Activated naive CD4-positive, alpha-beta T cell treated with anti-CD3 and anti-CD28 coated beads, Interleukin-2, amount 50 U/mL, for 72 hours (primary cell): ENCODE data around the gene UBQLN4. TPM values are rescaled to one million over a fixed set of nuclear protein-coding genes. Genes with fewer than 3 reads are reported as not detected.
A peak's percentile ranks its signal among the peaks of the same experiment; 100 is the strongest.

ENCODE experiments used
- ATAC-seq, 2 donors: fragments of 150-1000 bp; cut with Tn5 transposase; 2 replicates each; pipeline ENCODE4 v1.10.0; 2021; ENCODE audit warnings: mild to moderate bottlenecking in 2 of 2, moderate library complexity in 2 of 2
- DNase-seq, 2 donors: peaks; one replicate each; pipeline ENCODE4 v3.0.0; 2021 to 2022; ENCODE audit warnings: low spot score in 2 of 2
- H3K27ac Mint-ChIP-seq, 2 donors: one replicate each; pipeline ENCODE4 v1.8.0; 2022; ENCODE audit warnings: mild to moderate bottlenecking in 2 of 2, mixed read lengths in 2 of 2
- H3K36me3 Mint-ChIP-seq, 2 donors: one replicate each; pipeline ENCODE4 v1.8.0; 2022; ENCODE audit warnings: mixed read lengths in 2 of 2
- H3K9me3 Mint-ChIP-seq, 2 donors: one replicate each; pipeline ENCODE4 v1.8.0; 2022; ENCODE audit warnings: mixed read lengths in 2 of 2
- total RNA-seq, 2 donors: library from RNA; stranded (reverse); gene quantifications; one replicate each; pipeline ENCODE4 v1.2.3, GENCODE V29; 2022

Gene UBQLN4
- 10 to 100 TPM; 31.3 to 32.2 TPM for total RNA-seq

GRCh38 chr1:156053768-156054499 is at the start of gene UBQLN4:
UBQLN4 (minus strand) TSS chr1:156053798; CDS start chr1:156053701, 97 bp downstream.
- Mint-ChIP-seq H3K36me3 (peaks cover 0 to 17% of the 10 kb centered on the region in 2 donors), H3K27ac (peak within 1 kb of the TSS; percentile 95), H3K9me3 (no peaks in the 10 kb centered on the region)
- ATAC-seq: peak; percentile 61 to 69
- DNase-seq: peak; percentile 83 to 85

- H3K36me3 Mint-ChIP-seq: peaks cover 0 to 7% of the 10 kb centered on the region in 2 donors
- DNase-seq: no peak
- H3K27ac Mint-ChIP-seq: peak overlapping the region; percentile 62 to 96
- ATAC-seq: no peak
- no peaks in the 10 kb centered on the region for H3K9me3 Mint-ChIP-seq
These were observed 49.3 kb upstream of the UBQLN4 start for GRCh38 chr1:156102633-156103511.

- Mint-ChIP-seq H3K27ac (no peak overlapping the region), H3K9me3 (no peaks in the 10 kb centered on the region), H3K36me3 (peaks cover 0 to 7% of the 10 kb centered on the region in 2 donors)
- ATAC-seq (no peak), DNase-seq (no peak)
These were observed 48.3 kb upstream of the UBQLN4 start for GRCh38 chr1:156101880-156102279.

GRCh38 chr1:156100205-156100995 is 46.8 kb upstream of the UBQLN4 start:
- H3K27ac Mint-ChIP-seq: peak overlapping the region; percentile 56 to 59
- no peaks in the 10 kb centered on the region for H3K9me3 Mint-ChIP-seq
- H3K36me3 Mint-ChIP-seq: peaks cover 0 to 7% of the 10 kb centered on the region in 2 donors
- ATAC-seq (no peak), DNase-seq (no peak)

- peaks cover 0 to 7% of the 10 kb centered on the region in 2 donors for H3K36me3 Mint-ChIP-seq
These were observed 45.7 kb upstream of the UBQLN4 start for GRCh38 chr1:156099282-156099681.

GRCh38 chr1:156098784-156099183 is 45.2 kb upstream of the UBQLN4 start:
- H3K27ac Mint-ChIP-seq: peak overlapping the region; percentile 32 to 99
- no peaks in the 10 kb centered on the region for H3K9me3 Mint-ChIP-seq
- ATAC-seq: no peak
- peaks cover 0 to 7% of the 10 kb centered on the region in 2 donors for H3K36me3 Mint-ChIP-seq
- DNase-seq: no peak

More at GRCh38 chr1:156099282-156099681, 45.7 kb upstream of the UBQLN4 start:
- Mint-ChIP-seq H3K27ac (no peak overlapping the region), H3K9me3 (no peaks in the 10 kb centered on the region)
- DNase-seq: no peak
- no peak for ATAC-seq

- peak; percentile 60 to 72 for DNase-seq
- Mint-ChIP-seq H3K36me3 (peaks cover 0 to 7% of the 10 kb centered on the region in 2 donors), H3K27ac (peak overlapping the region; percentile 94 to 99), H3K9me3 (no peaks in the 10 kb centered on the region)
- ATAC-seq: peak; percentile 39 to 53
These were observed 44.0 kb upstream of the UBQLN4 start for GRCh38 chr1:156097499-156098178.

- peak; percentile 91 to 97 for DNase-seq
- ATAC-seq: peak; percentile 85 to 86
- H3K36me3 Mint-ChIP-seq: peaks cover 0 to 7% of the 10 kb centered on the region in 2 donors
- H3K27ac Mint-ChIP-seq: peak overlapping the region; percentile 94 to 99
- no peaks in the 10 kb centered on the region for H3K9me3 Mint-ChIP-seq
These were observed 43.2 kb upstream of the UBQLN4 start for GRCh38 chr1:156096640-156097391.

GRCh38 chr1:156095906-156096508 is 42.4 kb upstream of the UBQLN4 start:
- ATAC-seq: peak in 1 of 2 donors; percentile 6
- H3K9me3 Mint-ChIP-seq: no peaks in the 10 kb centered on the region
- no peak for DNase-seq
- H3K27ac Mint-ChIP-seq: peak overlapping the region; percentile 94 to 99
- peaks cover 0 to 7% of the 10 kb centered on the region in 2 donors for H3K36me3 Mint-ChIP-seq

GRCh38 chr1:156091610-156092009 is 38.0 kb upstream of the UBQLN4 start:
- DNase-seq (no peak), ATAC-seq (no peak)
- Mint-ChIP-seq H3K36me3 (no peaks in the 10 kb centered on the region), H3K27ac (no peak overlapping the region), H3K9me3 (no peaks in the 10 kb centered on the region)

- Mint-ChIP-seq H3K27ac (no peak overlapping the region), H3K36me3 (no peaks in the 10 kb centered on the region), H3K9me3 (no peaks in the 10 kb centered on the region)
- ATAC-seq: peak; percentile 96 to 97
- DNase-seq: peak; percentile 83 to 91
These were observed 37.2 kb upstream of the UBQLN4 start for GRCh38 chr1:156090840-156091188.

GRCh38 chr1:156090138-156090839 is 36.7 kb upstream of the UBQLN4 start:
- Mint-ChIP-seq H3K27ac (no peak overlapping the region), H3K9me3 (no peaks in the 10 kb centered on the region), H3K36me3 (no peaks in the 10 kb centered on the region)
- ATAC-seq (peak in 1 of 2 donors; percentile 53), DNase-seq (no peak)

GRCh38 chr1:156089704-156090103 is 36.1 kb upstream of the UBQLN4 start:
- no peak overlapping the region for H3K27ac Mint-ChIP-seq

GRCh38 chr1:156086256-156086662 is 32.7 kb upstream of the UBQLN4 start:
- H3K27ac Mint-ChIP-seq: no peak overlapping the region
- no peaks in the 10 kb centered on the region for H3K9me3 Mint-ChIP-seq
- ATAC-seq (no peak), DNase-seq (no peak)
- H3K36me3 Mint-ChIP-seq: no peaks in the 10 kb centered on the region

More at GRCh38 chr1:156089704-156090103, 36.1 kb upstream of the UBQLN4 start:
- H3K9me3 Mint-ChIP-seq: no peaks in the 10 kb centered on the region
- no peak for DNase-seq
- no peaks in the 10 kb centered on the region for H3K36me3 Mint-ChIP-seq
- no peak for ATAC-seq
